ENCODE measurements around the gene SHROOM3.

SHROOM3 gene

DNA sequence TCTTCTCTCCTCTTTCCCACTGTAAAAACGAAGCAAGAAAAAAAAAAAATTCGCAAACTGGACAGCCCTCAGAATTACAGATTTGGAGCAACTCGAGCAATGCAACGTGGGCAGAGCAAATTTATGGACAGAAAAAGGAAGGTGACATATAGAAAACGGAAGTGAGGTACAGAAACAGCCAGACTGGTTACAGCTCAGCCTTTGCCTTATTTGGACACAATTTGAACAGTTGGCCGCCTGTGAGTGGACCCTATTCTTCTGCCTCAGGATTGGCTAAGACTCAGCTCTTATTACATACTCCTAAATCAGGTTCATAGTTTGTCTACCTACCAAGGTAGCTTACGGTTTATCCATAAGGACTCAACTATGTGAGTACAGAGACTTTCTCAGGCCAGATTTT, 364.1 kb downstream of the SHROOM3 start:
- DNase-seq = no peak

DNA sequence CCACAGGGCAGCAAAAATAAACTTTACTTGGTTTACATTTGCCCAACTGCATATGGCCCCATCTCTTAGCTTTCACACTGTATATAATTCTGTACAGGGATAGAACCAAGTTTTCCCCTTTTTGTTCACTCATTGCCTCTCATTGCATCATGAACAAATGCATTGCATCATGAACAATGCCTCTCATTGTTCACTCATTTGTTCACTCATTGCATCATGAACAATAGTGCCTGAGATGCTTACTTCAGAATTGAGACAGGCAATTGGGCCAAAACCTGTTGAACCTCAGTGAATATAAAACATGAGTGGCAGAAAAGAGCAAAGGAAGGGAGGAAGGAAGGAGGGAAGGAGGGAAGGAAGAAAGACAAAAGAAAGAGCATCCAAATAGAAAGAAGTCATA, 364.7 kb downstream of the SHROOM3 start:
- no peak for DNase-seq

DNA sequence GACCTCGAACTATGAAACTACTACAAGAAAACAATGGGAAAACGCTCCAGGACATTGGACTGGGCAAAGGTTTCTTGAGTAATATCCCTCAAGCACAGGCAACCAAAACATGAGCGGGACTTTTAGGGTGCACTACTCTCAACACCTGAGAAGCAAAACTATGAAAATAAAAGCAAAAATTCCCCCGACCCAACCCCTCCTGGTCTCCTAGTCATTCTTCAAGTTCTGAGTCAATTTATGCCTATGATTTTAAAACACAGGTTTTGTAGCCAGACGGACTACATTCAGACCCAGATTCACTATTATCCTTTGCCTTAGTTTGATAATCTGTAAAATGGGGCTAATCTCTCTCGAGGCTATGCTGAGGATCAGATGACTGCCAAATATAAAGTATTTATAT, 365.9 kb downstream of the SHROOM3 start:
- no peak for DNase-seq

DNA sequence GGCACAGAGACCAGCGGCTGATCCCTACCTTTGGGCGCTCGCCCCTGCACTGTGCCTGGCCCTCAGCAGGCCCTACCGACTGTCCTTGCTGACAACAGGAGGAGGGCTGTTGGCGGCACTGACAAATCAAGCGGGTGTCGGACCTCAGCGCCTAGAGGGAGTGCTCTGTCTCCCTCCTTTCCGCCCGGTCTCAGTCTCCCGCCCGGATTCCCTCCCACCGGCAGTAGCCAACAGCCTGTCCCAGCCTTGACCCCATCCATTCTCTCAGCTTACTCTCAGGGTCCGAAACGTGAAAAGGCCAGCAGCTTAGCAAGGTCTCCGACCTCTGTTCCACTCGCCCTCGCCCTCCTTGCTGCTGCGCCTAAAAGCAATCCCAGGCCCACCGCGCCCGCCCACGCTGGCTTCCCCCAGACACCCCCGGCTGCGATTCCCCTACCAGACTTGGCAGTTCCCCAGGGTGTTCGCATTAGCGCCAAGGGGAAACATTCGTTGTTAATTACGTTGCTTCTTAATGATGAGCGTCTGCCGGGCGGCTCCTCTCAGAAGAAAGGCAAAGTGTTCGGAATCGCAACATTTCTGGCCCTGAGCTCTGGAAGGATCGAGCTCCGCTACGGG, 366.7 kb downstream of the SHROOM3 start:
- DNase-seq = no peak

DNA sequence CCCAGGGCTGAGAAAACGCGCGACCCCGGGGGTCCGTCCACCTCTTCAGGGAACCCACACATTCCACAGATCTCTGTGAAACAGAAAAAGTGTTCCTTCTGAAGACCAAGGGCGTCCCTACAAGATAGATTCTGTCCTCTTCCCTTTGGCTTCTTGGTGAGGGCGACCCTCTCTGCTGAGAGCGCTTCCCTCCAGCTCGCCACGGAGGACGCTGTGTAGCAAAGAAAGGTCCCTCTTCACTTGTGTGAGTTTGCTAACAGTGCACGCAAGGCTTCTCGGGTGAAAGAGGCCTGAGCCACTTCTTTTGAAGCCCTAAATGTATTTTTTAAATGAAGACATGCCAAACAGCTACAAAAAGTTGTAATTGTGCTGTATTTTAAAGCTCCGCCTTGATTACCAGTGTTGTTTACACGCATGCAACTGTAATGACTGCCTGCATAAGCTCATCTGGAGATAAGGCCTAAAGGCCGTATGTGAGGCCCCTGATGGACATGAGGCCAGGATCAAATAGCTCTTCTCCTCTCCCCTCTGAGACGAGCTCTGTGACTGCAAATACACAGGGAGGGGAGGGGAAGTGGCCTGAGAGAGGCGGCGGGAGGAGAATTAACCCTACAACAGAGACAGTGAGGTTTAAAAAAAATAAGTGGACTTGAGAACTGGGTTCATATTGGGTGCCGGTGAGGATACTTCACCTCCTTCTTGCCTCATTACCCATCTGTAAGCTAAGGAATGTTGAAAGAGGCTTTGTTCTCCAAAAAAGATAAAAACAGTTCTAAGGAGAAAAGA, 367.4 kb downstream of the SHROOM3 start:
- DNase-seq = no peak

DNA sequence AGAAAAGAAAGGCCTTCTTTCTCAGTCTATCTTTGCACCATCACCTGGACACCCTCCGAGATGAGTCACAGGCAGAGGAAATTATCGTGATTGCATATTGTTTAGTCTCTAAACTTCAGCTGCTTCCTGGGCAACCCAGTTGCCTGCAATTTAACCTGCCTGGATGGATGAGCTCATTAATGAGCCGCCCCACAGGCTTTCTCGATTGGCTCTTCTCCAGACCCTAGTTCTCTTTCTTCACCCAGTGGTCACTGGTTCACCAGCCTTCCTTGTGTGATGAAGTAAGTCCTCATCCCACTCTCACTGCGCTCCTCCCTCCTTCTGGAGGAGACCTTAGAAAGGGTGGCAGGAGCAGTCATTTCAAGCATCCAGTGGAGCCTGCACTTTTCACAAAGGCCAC, 368.5 kb downstream of the SHROOM3 start:
- peak in 1 of 2 experiments; percentile 5 for DNase-seq

DNA sequence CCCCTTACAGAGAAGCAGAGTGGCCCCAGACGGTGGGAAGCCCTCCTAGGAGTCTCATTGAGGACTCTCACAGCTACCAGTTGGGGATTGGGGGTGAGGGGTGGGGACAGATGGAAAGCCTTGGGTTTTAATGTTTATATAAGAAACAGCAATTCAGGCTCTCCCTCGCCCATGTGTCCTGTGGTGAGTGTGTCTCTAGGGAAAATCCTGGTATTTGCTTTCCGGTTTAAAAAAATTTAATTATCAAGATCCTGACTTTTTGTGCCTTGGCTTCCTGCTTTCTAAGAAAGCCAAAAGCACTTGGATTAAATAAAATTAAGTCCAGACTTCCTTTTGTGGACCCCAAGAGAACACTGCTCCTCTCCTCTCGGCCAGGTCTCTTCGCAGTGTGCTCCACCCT, 369.1 kb downstream of the SHROOM3 start:
- DNase-seq = no peak

DNA sequence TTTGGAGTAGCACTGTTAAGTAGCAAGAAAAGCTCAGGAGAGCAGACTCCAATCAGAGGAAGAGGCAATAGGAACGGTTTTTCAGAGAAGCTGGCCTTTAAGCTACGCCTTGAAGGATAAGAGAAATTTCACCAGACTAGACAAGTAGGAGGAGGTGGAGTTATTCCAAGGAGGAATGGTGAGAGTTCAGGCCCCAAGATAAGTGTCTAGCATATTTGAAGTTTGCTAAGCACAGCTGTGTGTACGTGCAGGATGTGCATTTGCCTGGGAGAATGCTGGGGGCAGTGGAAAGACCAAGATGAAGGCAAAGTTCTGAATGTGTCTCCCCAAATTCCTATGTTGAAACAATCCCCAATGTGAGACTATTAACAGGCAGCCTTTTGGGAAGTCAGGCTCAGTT, 371.3 kb downstream of the SHROOM3 start:
- no peak for DNase-seq

DNA sequence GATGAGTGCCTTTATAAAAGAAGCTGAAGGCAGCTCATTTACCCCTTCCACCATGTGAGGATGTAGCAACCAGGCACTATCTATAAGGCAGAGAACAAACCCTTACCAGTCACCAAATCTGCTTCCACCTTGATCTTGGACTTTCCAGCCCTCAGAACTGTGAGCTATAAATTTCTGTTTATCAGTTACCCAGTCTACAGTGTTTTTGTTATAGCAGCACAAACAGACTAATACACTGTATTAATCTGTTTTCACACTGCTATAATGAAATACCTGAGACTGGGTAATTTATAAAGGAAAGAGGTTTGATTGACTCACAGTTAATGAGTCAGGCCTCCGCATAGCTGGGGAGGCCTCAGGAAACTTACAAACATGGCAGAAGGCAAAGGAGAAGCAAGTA, 371.7 kb downstream of the SHROOM3 start:
- DNase-seq = no peak

DNA sequence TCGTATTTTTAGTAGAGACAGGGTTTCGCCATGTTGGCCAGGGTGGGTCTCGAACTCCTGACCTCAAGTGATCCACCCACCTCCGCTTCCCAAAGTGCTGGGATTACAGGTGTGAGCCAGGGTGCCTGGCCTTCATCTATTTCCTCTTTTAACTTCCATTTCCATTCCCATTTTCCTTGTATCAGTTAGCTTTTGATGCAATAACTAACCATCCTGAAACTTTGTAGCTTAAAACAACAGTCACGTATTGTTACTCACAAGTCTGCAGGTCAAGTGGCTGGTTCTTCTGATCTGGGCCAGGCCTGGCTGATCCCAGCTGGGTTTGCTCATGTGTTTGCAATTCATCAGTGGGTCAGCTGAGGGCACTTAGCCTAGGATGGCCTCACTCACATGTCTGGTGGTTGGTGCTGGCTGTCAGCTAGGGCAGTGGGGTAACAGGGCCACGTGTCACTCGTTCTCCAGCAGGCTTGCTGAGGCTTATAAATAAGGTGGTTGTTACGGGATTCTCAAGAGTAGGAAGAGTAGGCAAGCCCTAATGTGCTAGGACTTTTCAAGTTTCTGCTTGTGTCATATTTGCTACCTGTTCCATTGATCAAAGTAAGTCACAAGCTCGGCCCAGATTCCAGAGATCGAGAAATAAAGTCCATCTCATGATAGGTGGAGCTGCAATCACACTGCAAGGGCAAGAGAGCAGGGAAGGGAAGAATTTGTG, 374.7 kb downstream of the SHROOM3 start:
- no peak for DNase-seq

DNA sequence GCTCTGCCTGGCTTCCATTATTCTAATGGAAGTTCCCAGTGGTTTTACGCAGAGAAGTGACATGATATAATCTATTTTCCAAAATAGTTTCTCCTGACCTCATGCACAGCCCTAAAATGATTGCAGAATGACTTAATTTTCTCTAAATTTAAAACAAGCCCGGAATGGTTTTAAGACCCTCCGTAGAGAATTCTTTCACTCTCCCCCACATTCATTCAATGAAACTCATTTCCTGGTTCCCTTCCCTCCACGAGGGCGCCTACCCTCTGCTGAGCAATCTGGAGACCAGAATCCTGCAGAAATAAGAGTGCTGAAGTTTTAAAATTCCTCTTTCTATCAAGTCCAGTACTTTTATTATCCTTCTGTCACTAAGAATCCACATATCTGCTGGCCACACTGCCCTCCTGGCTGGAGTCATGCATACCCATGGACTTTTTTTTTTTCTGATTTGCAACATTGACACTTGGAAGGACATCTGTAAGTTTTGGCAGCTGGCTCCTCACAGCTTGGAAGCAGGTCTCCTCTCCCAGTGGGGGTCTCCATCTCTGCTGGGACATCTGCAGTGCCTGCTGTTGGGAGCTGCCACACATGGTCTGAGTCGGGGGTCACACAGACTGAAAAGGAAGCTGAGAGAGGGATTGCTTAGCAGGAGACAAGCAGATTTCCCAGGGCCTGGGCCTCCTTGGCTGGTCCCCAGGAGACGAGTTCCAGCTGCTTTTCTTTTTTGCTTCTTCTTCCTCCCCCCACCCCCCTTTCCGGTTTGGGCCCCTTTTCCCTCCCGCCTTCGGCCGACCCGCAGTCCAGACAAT, 376.8 kb downstream of the SHROOM3 start:
- peak in 1 of 2 experiments; percentile 61 for DNase-seq

DNA sequence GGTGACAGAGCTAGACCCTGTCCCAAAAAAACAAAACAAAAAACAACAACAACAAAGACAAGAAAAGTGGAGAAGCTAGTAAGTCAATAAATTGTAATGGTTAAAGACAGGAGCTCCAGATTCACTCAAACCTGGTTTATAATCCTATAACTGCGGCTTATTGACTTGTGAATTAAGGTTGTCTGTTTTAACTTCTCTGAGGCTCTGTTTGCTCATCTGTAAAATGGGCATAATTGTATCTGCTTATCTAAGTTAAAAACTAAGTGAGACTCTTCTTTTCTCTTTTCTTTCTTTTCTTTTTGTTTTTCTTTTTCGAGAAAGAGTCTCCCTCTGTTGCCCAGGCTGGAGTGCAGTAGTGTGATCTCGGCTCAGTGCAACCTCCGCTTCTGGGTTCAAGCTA, 378.0 kb downstream of the SHROOM3 start:
- DNase-seq = no peak

DNA sequence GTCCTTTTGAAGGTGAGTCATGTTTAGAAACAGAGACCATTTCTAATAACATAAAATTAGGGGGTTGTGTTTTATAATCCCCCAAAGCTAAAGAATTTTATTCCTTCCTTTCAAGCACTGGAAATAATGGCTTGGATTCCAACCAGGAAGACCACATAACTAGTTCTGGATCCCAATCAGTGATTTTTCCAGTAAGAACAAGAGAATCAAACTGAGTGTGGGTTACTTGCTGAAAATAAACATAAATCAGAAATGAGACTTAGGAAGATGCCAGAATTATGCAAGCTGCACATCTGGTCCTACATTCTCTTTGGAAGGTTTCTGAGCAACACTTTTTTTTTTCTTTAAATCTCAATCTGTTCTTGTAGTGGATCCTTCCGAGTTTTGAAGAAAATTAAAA, 386.6 kb downstream of the SHROOM3 start:
- DNase-seq = peak in 1 of 2 experiments; percentile 6

DNA sequence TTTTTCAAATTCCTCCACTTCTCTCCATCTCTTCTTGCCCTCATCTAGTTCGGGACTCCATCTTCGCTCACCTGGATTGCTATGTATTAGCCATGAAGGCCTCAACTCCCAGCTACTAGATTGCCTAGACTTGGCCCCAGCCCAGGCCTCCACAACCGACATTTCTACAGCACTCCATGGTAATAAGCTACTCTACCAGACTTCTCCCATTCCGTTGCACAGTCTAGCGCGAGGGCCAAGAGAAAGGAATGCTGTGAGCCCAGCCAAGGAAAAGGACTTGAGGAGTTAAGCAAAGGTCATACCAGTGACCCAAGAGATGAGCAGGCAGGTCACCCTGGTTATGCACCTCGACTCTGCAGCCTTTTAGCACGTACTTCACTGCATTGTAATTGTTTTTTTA, 387.3 kb downstream of the SHROOM3 start:
- peak in 1 of 2 experiments; percentile 19 for DNase-seq

DNA sequence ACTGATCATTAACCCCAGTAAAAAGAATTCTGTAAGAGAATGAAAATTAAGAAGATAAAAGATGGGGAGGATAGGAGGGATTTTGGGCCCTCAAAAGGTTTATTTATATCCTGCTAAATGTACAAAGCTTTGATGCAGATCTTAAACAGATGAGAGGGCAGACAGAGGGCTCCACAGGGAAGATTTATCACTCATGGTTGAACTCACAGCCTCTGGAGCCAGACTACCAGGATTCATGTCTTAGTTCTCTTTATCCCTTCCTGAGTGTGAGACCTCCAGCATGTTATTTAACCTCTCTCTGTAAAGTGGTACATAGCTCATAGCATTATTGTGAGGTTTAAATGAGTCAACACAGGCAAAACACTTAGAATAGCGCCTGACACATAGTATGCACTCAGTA, 388.5 kb downstream of the SHROOM3 start:
- DNase-seq = no peak

DNA sequence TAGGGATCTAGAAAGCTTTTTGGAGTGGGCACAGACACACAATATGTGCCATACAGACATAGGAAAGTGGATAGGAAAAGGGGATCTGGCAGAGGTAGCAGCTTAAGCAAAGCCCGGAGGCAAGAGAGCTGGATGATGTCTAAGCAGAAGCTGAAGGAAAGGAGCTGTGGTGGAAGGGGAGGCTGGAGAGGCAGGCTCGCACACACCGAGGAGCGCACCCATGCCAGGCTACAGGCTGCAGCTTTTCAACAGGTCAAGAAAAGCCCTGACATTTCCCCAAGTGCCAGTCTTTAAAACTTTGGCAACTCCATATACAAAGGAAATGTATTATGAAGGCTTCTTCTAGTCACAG, 395.6 kb downstream of the SHROOM3 start:
- DNase-seq = no peak

DNA sequence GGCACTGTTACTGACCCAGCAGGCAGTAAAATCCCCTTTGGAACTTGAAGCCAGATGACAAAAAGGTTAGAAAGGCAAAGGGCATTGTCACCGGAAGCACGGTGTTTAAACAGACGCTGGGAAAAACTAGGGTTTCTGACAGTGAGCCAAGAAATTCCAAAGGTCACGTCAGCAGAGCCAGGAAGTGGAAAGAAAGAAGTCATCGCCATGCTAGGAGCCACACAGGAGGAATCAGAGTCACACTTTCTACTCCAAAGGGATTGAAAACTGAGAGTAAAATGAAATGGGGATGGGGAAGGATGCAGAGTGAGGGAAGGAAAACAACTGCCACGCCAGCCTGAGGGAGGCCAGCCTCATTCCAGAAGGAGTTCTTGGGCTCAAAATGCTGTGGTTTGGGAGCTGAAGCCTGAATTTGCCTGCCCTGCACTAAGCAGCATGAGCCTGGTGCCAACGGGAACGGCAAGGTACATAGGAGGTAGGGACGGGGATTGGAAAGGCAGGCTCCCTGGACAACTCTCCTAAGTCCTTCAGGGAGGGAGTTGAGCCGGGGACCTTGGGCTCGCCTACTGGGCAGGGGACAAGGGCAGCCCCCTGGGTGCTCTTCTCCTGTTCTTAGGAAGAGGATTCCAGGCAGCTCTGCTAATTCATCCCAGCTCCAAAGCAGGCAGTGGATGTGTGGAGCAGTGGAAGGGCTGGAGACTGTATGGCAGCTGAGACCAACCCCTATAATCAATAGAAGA, 396.1 kb downstream of the SHROOM3 start:
- DNase-seq = no peak

DNA sequence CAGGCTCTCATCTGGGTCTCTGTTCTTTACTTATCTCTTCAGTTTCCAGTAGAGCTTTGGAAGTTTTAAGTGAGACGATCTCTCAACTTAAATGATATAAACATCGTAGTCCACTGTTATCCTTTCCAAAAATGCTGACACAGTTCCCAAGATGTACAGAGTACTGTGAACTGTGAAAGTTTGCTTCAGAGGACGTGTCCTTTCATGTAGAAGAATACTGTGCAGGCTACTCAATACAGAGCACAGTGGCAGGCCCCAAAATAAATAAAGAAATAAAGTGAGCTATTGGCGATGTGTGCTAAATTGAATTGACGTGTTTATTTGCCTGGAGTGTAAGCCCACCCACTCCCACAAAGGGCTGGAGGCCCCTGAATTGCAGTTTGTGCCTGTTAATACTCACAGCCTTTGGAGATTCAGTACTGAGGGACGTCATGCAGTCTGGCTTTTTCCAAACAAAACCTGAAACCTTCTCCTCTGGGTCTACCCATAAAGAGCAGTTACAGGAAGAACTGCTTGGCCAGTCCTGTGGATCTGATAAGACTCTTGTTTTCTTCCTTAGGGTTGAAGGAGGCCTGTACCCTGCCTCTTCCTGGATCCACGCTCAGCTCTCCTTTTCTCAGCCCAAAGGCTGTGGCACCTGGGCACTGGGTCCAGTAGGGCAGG, 396.8 kb downstream of the SHROOM3 start:
- DNase-seq = no peak

Data from NCI-H446 (cell line).